Pancreas (tissue), 10 donors: ENCODE results near the gene THOC6. TPM values are rescaled to one million over a fixed set of nuclear protein-coding genes. Genes with fewer than 3 reads are reported as not detected.

ENCODE experiments used
- ATAC-seq, 4 donors: fragments of 200-7000 bp; cut with Tn5 transposase; one replicate each; pipeline versions ENCODE4 v1.8.0 to v1.9.1; 2020; ENCODE audit warnings: mild to moderate bottlenecking in 4 of 4, moderate library complexity in 4 of 4
- DNase-seq, 6 donors: peaks; one replicate each; pipeline ENCODE4 v3.0.0-alpha.2; 2020
- FAIRE-seq: peaks from 2 replicates; lab custom pipeline; 2012; peaks lifted over from hg19 to GRCh38; lab: Jason Lieb, UNC
- H3K27ac ChIP-seq, 4 donors: fragments of 200-600 bp; sonication (generic); 1 replicate in 3 of 4; 2 replicates in 1 of 4; pipeline versions ENCODE4 v1.5.0 to v1.8.0; 2020
- H3K27me3 ChIP-seq, 4 donors: fragments of 200-600 bp; one replicate each; pipeline ENCODE4 v1.8.0; 2021
- H3K36me3 ChIP-seq, 3 donors: fragments of 200-600 bp; sonication (generic) in 1 of 3; one replicate each; pipeline versions ENCODE4 v1.5.0 to v1.8.0; 2020 to 2021
- H3K4me1 ChIP-seq, 3 donors: fragments of 200-600 bp; one replicate each; pipeline ENCODE4 v1.8.0; 2021
- H3K4me3 ChIP-seq, 4 donors: fragments of 200-600 bp; sonication (generic) in 2 of 4; one replicate each; pipeline versions ENCODE4 v1.5.0 to v1.8.0; 2020 to 2021
- H3K9me3 ChIP-seq, 4 donors: fragments of 200-600 bp; one replicate each; pipeline ENCODE4 v1.8.0; 2021
- CTCF ChIP-seq, 4 donors: fragments of 200-600 bp; sonication (generic) in 3 of 4; IDR thresholded peaks; one replicate each; pipeline versions ENCODE4 v1.5.0 to v1.8.0; 2021; ENCODE audit warnings: antibody characterized with exemption in 4 of 4
- WGBS, 2 donors: extraction: QIAGEN DNeasy Blood & Tissue Kit; methylation state at CpG; one replicate each; pipeline ENCODE4 v1.1.7; 2013; 5-methylcytosine and 5-hydroxymethylcytosine counted together
- intact Hi-C, 3 donors: fragments of 100-400 bp; cut with DNase I; formaldehyde crosslinking; loops; one replicate each; pipeline versions ENCODE4 v1.11.1 to v1.14.2; 2022
- polyA plus RNA-seq, 2 donors: library from polyadenylated mRNA; stranded (reverse); fragments of 200-250 nt; gene quantifications; one replicate each; pipeline ENCODE4 v1.2.3, GENCODE V29; 2013
- total RNA-seq, 6 donors: library from RNA; stranded (reverse); fragmentation: NEBNext Ultra II Directional in 4 of 6; extraction: Animal tissue kit (Norgen Biotek cat#: 25700) in 4 of 6; gene quantifications; one replicate each; pipeline versions ENCODE4 v1.2.1 to v1.2.4, GENCODE V29; 2021 to 2023
- donor health status: healthy with polysubstance abuse.
- donor health status: DM: no; HTN: no; CAD: no; lungs with moderate emphysema.
- donor health status: DM: no; HTN: no; CAD: no.
- donor health status: control.
- donor health status: control.
- donor health status: Bipolar disorder and iron deficiency.
- donor health status: DM: yes; HTN: yes; CAD: no.
- donor health status: DM: no; HTN: no; CAD: no.
- donor health status: DM: no; HTN: no; CAD: no.
- donor health status: DM: yes; HTN: yes; CAD: no.

Gene THOC6
- total and polyA plus RNA-seq, 8 donors, result 6.2 to 38.2 (median 8.5) TPM

- H3K36me3 ChIP-seq, result no peaks in the 10 kb centered on the region
- no peak for ATAC-seq
- 63 to 76% methylated on average over 4 of the region's 4 CpGs for WGBS, 2 donors
- no peak for TF ChIP-seq CTCF (IDR thresholded peaks at IDR 0.05)
- no peak for DNase-seq
- no peak for FAIRE-seq
- no peaks in the 10 kb centered on the region for H3K9me3 ChIP-seq
- no peaks in the 10 kb centered on the region for H3K27me3 ChIP-seq
- no peak overlapping the region for H3K4me3 ChIP-seq
- peak overlapping the region; percentile 53 to 93 (median 72) for H3K27ac ChIP-seq
- H3K4me1 ChIP-seq, result peaks cover 41 to 56% (median 43%) of the 10 kb centered on the region in 3 donors
- intact Hi-C loops, result no loop called here
These were observed 15.2 kb upstream of the THOC6 start for GRCh38 chr16:3008690-3009037.

- no peak for TF ChIP-seq CTCF (IDR thresholded peaks at IDR 0.05)
- WGBS, 2 donors, result 43 to 46% methylated on average over 19 to 21 of the region's 21 CpGs
- Histone ChIP-seq H3K9me3 (no peaks in the 10 kb centered on the region), H3K4me1 (peaks cover 41 to 56% (median 43%) of the 10 kb centered on the region in 3 donors), H3K27ac (peak overlapping the region; percentile 35 to 93 (median 72)), H3K27me3 (no peaks in the 10 kb centered on the region), H3K36me3 (no peaks in the 10 kb centered on the region), H3K4me3 (no peak overlapping the region)
- intact Hi-C loops, result no loop called here
- DNase-seq, result peak; percentile 72 to 86 (median 79)
- FAIRE-seq, result no peak
- peak; percentile 15 to 39 (median 27) for ATAC-seq
These were observed 14.1 kb upstream of the THOC6 start for GRCh38 chr16:3009568-3010390.

GRCh38 chr16:3010510-3010909, 13.3 kb upstream of the THOC6 start:
- ATAC-seq, result no peak
- H3K9me3 ChIP-seq, result no peaks in the 10 kb centered on the region
- no peaks in the 10 kb centered on the region for H3K27me3 ChIP-seq
- intact Hi-C loops, result no loop called here
- no peak for DNase-seq
- 90 to 96% methylated on average over 8 of the region's 8 CpGs for WGBS, 2 donors
- H3K4me1 ChIP-seq, result peaks cover 41 to 56% (median 43%) of the 10 kb centered on the region in 3 donors
- no peaks in the 10 kb centered on the region for H3K36me3 ChIP-seq
- no peak for FAIRE-seq
- no peak overlapping the region for H3K4me3 ChIP-seq
- TF ChIP-seq CTCF (IDR thresholded peaks at IDR 0.05), result no peak
- peak overlapping the region in 3 of 4 donors; percentile 35 to 93 (median 80) for H3K27ac ChIP-seq

- Histone ChIP-seq H3K36me3 (no peaks in the 10 kb centered on the region), H3K4me1 (peaks cover 25 to 39% (median 33%) of the 10 kb centered on the region in 3 donors), H3K4me3 (peak overlapping the region in 1 of 4 donors; percentile 20), H3K27ac (peak overlapping the region; percentile 22 to 70 (median 50)), H3K27me3 (no peaks in the 10 kb centered on the region), H3K9me3 (no peaks in the 10 kb centered on the region)
- intact Hi-C loops, result no loop called here
- ATAC-seq (peak; percentile 20 to 54 (median 38)), FAIRE-seq (no peak), DNase-seq (peak in 3 of 6 donors; percentile 55 to 74 (median 62))
- 12 to 22% methylated on average over 19 of the region's 19 CpGs for WGBS, 2 donors
- no peak for TF ChIP-seq CTCF (IDR thresholded peaks at IDR 0.05)
These were observed 11.6 kb upstream of the THOC6 start for GRCh38 chr16:3012246-3012645.
